ENCODE measurements around the gene MATK.
"Not testable (repeated sequence)": the region's sequence is repeated elsewhere in the genome, so short reads cannot be mapped to it uniquely, and the experiment has no call there.

MATK gene

GRCh38 chr19:3816566-3817218 lies 30.5 kb upstream of the MATK start:
- no peak overlapping the region for H3K9ac ChIP-seq (ENCODE audit: low read length in 5 of 5)
- H3K4me1 ChIP-seq (ENCODE audit: control insufficient read depth in 5 of 5, insufficient read depth in 5 of 5, low read length in 5 of 5): peaks cover 0 to 34% (median 14%) of the 10 kb centered on the region in 5 donors
- no peak overlapping the region for H3K4me3 ChIP-seq (ENCODE audit: low read depth in 1 of 5, low read length in 5 of 5)
- H3K36me3 ChIP-seq (ENCODE audit: control insufficient read depth in 5 of 5, insufficient read depth in 5 of 5, low read length in 5 of 5): no peaks in the 10 kb centered on the region
- no peaks in the 10 kb centered on the region for H3K9me3 ChIP-seq (ENCODE audit: control insufficient read depth in 5 of 5, low read length in 5 of 5)
- peaks cover 0 to 5% (median 4%) of the 10 kb centered on the region in 5 donors for H3K27me3 ChIP-seq (ENCODE audit: control insufficient read depth in 5 of 5, insufficient read depth in 4 of 5, low read length in 5 of 5)
- no peak overlapping the region for H3K27ac ChIP-seq (ENCODE audit: low read depth, low read length)

GRCh38 chr19:3816148-3816547 lies 30.0 kb upstream of the MATK start:
- peaks cover 0 to 34% (median 14%) of the 10 kb centered on the region in 5 donors for H3K4me1 ChIP-seq (ENCODE audit: control insufficient read depth in 5 of 5, insufficient read depth in 5 of 5, low read length in 5 of 5)
- H3K9ac ChIP-seq (ENCODE audit: low read length in 5 of 5); H3K27ac ChIP-seq (ENCODE audit: low read depth, low read length); H3K9me3 ChIP-seq (ENCODE audit: control insufficient read depth in 5 of 5, low read length in 5 of 5); H3K36me3 ChIP-seq (ENCODE audit: control insufficient read depth in 5 of 5, insufficient read depth in 5 of 5, low read length in 5 of 5); H3K27me3 ChIP-seq (ENCODE audit: control insufficient read depth in 5 of 5, insufficient read depth in 4 of 5, low read length in 5 of 5); H3K4me3 ChIP-seq (ENCODE audit: low read depth in 1 of 5, low read length in 5 of 5): not testable (repeated sequence)

GRCh38 chr19:3814648-3815047 lies 28.5 kb upstream of the MATK start:
- Histone ChIP-seq H3K9me3 (ENCODE audit: control insufficient read depth in 5 of 5, low read length in 5 of 5) (no peaks in the 10 kb centered on the region), H3K27ac (ENCODE audit: low read depth, low read length) (no peak overlapping the region)

GRCh38 chr19:3813473-3814392 lies 27.6 kb upstream of the MATK start:
- peaks cover 0 to 34% (median 12%) of the 10 kb centered on the region in 5 donors for H3K4me1 ChIP-seq (ENCODE audit: control insufficient read depth in 5 of 5, insufficient read depth in 5 of 5, low read length in 5 of 5)
- peak overlapping the region in 1 of 5 donors; percentile 25 for H3K9ac ChIP-seq (ENCODE audit: low read length in 5 of 5)
- peaks cover 4 to 9% (median 7%) of the 10 kb centered on the region in 5 donors for H3K27me3 ChIP-seq (ENCODE audit: control insufficient read depth in 5 of 5, insufficient read depth in 4 of 5, low read length in 5 of 5)
- H3K4me3 ChIP-seq (ENCODE audit: low read depth in 1 of 5, low read length in 5 of 5): no peak overlapping the region
- no peaks in the 10 kb centered on the region for H3K36me3 ChIP-seq (ENCODE audit: control insufficient read depth in 5 of 5, insufficient read depth in 5 of 5, low read length in 5 of 5)
- no peaks in the 10 kb centered on the region for H3K9me3 ChIP-seq (ENCODE audit: control insufficient read depth in 5 of 5, low read length in 5 of 5)
- no peak overlapping the region for H3K27ac ChIP-seq (ENCODE audit: low read depth, low read length)

More at GRCh38 chr19:3814648-3815047, 28.5 kb upstream of the MATK start:
- Histone ChIP-seq H3K36me3 (ENCODE audit: control insufficient read depth in 5 of 5, insufficient read depth in 5 of 5, low read length in 5 of 5) (no peaks in the 10 kb centered on the region), H3K27me3 (ENCODE audit: control insufficient read depth in 5 of 5, insufficient read depth in 4 of 5, low read length in 5 of 5) (peaks cover 4 to 9% (median 6%) of the 10 kb centered on the region in 5 donors), H3K4me1 (ENCODE audit: control insufficient read depth in 5 of 5, insufficient read depth in 5 of 5, low read length in 5 of 5) (peaks cover 0 to 39% (median 14%) of the 10 kb centered on the region in 5 donors), H3K4me3 (ENCODE audit: low read depth in 1 of 5, low read length in 5 of 5) (no peak overlapping the region), H3K9ac (ENCODE audit: low read length in 5 of 5) (no peak overlapping the region)

GRCh38 chr19:3810708-3811355 lies 24.7 kb upstream of the MATK start:
- Histone ChIP-seq H3K27ac (ENCODE audit: low read depth, low read length) (no peak overlapping the region), H3K9me3 (ENCODE audit: control insufficient read depth in 5 of 5, low read length in 5 of 5) (peaks cover 0 to 9% (median 0%) of the 10 kb centered on the region in 5 donors), H3K27me3 (ENCODE audit: control insufficient read depth in 5 of 5, insufficient read depth in 4 of 5, low read length in 5 of 5) (peaks cover 0 to 13% (median 6%) of the 10 kb centered on the region in 5 donors), H3K36me3 (ENCODE audit: control insufficient read depth in 5 of 5, insufficient read depth in 5 of 5, low read length in 5 of 5) (no peaks in the 10 kb centered on the region), H3K4me3 (ENCODE audit: low read depth in 1 of 5, low read length in 5 of 5) (no peak overlapping the region), H3K4me1 (ENCODE audit: control insufficient read depth in 5 of 5, insufficient read depth in 5 of 5, low read length in 5 of 5) (peaks cover 0 to 25% (median 9%) of the 10 kb centered on the region in 5 donors), H3K9ac (ENCODE audit: low read length in 5 of 5) (no peak overlapping the region)

GRCh38 chr19:3809881-3810707 lies 23.9 kb upstream of the MATK start:
- Histone ChIP-seq H3K4me3 (ENCODE audit: low read depth in 1 of 5, low read length in 5 of 5) (no peak overlapping the region), H3K36me3 (ENCODE audit: control insufficient read depth in 5 of 5, insufficient read depth in 5 of 5, low read length in 5 of 5) (no peaks in the 10 kb centered on the region), H3K9me3 (ENCODE audit: control insufficient read depth in 5 of 5, low read length in 5 of 5) (peaks cover 0 to 9% (median 0%) of the 10 kb centered on the region in 5 donors), H3K27me3 (ENCODE audit: control insufficient read depth in 5 of 5, insufficient read depth in 4 of 5, low read length in 5 of 5) (peaks cover 1 to 13% (median 6%) of the 10 kb centered on the region in 5 donors), H3K9ac (ENCODE audit: low read length in 5 of 5) (no peak overlapping the region), H3K27ac (ENCODE audit: low read depth, low read length) (no peak overlapping the region), H3K4me1 (ENCODE audit: control insufficient read depth in 5 of 5, insufficient read depth in 5 of 5, low read length in 5 of 5) (peaks cover 0 to 25% (median 9%) of the 10 kb centered on the region in 5 donors)

GRCh38 chr19:3808420-3809143 lies 22.4 kb upstream of the MATK start:
- Histone ChIP-seq H3K36me3 (ENCODE audit: control insufficient read depth in 5 of 5, insufficient read depth in 5 of 5, low read length in 5 of 5) (no peaks in the 10 kb centered on the region), H3K4me3 (ENCODE audit: low read depth in 1 of 5, low read length in 5 of 5) (no peak overlapping the region), H3K27ac (ENCODE audit: low read depth, low read length) (no peak overlapping the region), H3K9ac (ENCODE audit: low read length in 5 of 5) (no peak overlapping the region), H3K27me3 (ENCODE audit: control insufficient read depth in 5 of 5, insufficient read depth in 4 of 5, low read length in 5 of 5) (peaks cover 3 to 18% (median 8%) of the 10 kb centered on the region in 5 donors), H3K4me1 (ENCODE audit: control insufficient read depth in 5 of 5, insufficient read depth in 5 of 5, low read length in 5 of 5) (peaks cover 0 to 22% (median 8%) of the 10 kb centered on the region in 5 donors), H3K9me3 (ENCODE audit: control insufficient read depth in 5 of 5, low read length in 5 of 5) (peaks cover 0 to 9% (median 0%) of the 10 kb centered on the region in 5 donors)

- Histone ChIP-seq H3K27me3 (ENCODE audit: control insufficient read depth in 5 of 5, insufficient read depth in 4 of 5, low read length in 5 of 5) (peaks cover 3 to 21% (median 13%) of the 10 kb centered on the region in 5 donors), H3K9ac (ENCODE audit: low read length in 5 of 5) (no peak overlapping the region), H3K36me3 (ENCODE audit: control insufficient read depth in 5 of 5, insufficient read depth in 5 of 5, low read length in 5 of 5) (no peaks in the 10 kb centered on the region), H3K4me3 (ENCODE audit: low read depth in 1 of 5, low read length in 5 of 5) (no peak overlapping the region), H3K9me3 (ENCODE audit: control insufficient read depth in 5 of 5, low read length in 5 of 5) (peaks cover 0 to 9% (median 0%) of the 10 kb centered on the region in 5 donors), H3K27ac (ENCODE audit: low read depth, low read length) (no peak overlapping the region), H3K4me1 (ENCODE audit: control insufficient read depth in 5 of 5, insufficient read depth in 5 of 5, low read length in 5 of 5) (peaks cover 0 to 14% (median 0%) of the 10 kb centered on the region in 5 donors)
Measured at GRCh38 chr19:3807574-3808354, 21.6 kb upstream of the MATK start.
